Stimulated activated CD4-positive, alpha-beta T cell treated with anti-CD3 and anti-CD28 coated beads, Interleukin-15, amount 100 ng/mL, for 24 hours (primary cell): Measurements from ENCODE around the gene SLC7A8.
"Not testable (repeated sequence)": the region's sequence is repeated elsewhere in the genome, so short reads cannot be mapped to it uniquely, and the experiment has no call there.

Experiments used
- DNase-seq: peaks from one replicate; pipeline ENCODE4 v3.0.0-alpha.2; 2020

The SLC7A8 gene

DNA sequence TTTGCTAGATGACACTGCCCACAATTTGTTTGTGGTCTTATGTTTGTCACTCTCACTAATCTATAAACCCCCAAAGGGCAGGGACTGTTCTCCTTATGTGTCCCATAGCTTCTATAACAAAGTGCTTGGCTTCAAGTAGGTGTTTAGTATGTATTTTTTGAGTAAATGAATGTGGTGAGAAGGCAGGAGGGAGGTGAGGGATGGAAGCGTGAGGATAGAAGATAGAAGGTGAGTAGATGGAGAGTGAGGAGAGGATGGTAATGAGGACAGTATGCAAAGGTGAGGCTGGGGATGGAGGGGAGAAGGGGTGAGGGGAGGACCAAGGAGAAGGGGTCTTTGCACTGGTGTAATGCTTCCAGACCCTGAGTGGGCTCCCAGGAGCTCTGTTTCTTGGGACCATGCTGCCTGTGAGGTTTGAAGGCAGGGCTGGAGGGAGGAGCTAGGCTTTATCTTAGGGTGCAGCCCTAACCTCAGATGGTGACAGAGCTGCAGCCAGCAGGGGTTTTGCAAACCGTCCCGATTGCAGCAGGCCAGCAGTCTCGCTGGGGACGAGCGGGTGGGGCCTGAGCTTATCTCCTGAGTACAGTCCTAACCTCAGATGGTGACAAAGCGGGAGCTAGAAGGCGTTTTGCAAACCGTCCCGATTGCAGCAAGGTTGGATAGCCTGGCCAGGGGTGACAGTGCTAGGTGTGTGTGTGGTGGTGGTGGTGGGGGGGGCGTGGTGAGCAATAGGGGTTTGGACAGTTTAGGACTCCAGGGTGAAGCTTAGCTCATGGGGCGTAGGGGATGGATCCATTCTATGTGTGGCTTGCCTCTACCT lies 70.9 kb downstream of the SLC7A8 start:
- DNase-seq: no peak

DNA sequence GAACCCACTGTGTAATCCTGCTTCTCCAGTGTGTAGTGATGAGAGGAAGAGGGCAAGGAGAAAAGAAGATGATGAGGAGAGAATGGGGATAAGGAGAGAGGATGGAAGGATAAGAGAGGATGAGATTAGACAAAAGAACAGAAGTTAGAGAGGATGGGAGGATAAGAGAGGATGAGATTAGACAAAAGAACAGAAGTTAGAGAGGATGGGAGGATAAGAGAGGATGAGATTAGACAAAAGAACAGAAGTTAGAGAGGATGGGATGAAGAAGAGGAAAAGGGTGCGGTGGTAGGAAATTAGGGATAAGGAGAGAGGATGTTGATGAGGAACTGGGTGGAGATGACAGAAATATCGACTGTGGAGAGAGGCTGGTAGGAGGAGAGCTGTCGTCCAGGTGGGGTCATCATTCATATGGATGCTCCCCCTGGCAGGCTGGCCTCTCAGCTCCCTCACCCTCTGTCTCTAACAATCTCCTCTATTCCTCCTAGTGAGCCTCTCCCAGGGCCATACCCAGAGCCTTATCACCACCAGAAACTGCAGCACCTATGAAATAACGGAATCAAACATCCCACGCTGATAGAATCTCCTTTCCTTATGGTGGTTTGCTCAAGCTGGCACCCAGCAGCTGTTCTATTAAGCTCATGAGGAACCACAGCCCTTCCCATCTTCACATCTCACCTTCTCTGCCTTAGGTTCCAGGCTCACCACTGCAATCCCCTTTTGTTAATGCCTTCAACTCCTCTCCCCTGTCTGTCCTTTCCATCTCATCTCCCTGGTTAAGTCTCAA lies 72.7 kb downstream of the SLC7A8 start:
- DNase-seq: no peak

DNA sequence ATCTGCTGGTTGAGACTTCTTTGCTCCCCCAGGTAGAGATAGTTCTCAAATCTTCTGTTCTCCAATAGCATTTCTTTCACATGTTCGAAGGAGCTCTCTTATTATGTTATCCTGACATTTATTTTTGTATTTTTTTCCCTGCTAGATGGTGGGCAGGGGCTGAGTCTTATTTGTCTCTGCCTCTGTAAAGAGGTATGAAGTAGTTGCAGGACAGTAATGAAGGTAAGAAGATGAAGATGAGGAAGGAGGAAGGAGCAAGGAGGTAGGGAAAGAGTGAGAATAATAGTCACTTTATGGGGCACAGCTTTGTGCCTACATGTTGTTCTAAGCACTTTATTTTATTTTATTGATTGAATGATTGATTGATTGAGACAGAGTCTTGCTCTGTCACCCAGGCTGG lies 73.7 kb downstream of the SLC7A8 start:
- no peak for DNase-seq

DNA sequence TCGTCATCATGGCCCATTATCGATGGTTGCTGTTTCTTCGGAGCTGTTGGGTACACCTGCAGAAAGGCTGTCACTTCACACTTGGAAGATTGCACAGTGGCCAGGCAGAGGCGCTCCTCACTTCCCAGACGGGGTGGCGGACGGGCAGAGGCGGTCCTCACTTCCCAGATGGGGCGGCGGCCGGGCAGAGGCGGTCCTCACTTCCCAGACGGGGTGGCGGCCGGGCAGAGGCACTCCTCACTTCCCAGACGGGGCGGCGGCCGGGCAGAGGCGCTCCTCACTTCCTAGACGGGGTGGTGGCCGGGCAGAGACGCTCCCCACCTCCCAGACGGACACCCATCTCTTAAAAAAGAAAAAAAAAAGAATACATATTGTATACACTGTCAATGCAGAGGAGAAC lies 75.3 kb downstream of the SLC7A8 start:
- not testable (repeated sequence) for DNase-seq

DNA sequence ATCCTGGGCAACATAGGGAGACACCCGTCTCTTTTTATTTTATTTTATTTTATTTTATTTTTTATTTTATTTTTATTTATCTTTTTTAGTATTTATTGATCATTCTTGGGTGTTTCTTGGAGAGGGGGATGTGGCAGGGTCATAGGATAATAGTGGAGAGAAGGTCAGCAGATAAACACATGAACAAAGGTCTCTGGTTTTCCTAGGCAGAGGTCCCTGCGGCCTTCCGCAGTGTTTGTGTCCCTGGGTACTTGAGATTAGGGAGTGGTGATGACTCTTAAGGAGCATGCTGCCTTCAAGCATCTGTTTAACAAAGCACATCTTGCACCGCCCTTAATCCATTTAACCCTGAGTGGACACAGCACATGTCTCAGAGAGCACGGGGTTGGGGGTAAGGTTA lies 75.8 kb downstream of the SLC7A8 start:
- DNase-seq: not testable (repeated sequence)

DNA sequence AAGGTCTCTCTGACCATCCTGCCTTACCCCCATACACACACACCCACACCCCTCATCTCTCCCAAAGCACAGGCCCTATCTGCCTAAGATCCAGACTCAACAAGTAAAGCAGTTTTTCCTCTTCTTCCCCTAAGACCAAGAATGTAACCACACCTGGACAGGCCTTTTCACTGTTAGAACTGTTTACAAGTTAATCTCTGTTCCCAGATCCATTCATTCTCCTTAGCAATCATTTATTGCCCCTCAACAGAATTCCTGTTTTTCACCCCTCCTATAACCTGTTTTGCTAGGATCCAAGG lies 76.8 kb downstream of the SLC7A8 start:
- DNase-seq: no peak

DNA sequence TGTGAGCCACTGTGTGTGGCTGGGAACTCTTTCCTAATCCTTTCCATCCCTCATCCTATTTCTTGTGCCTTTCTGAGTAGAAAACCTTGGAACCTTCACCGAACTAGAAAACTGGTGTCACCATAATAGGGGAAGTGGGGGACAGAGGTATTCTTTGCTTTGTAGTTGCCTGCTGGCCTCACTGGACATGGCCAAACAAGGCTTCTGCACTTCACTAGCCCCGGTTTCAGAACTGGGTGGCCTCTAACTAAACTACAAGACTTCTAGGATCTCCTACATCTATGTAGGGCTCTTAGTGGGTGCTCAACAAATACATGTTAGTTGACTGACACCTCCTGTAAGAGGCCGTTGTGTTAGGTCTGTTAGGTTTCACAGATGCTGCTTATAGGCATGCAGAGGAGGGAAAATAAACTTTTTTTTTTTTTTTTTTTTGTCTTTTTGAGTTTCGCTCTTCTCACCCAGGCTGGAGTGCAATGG lies 78.1 kb downstream of the SLC7A8 start:
- no peak for DNase-seq

DNA sequence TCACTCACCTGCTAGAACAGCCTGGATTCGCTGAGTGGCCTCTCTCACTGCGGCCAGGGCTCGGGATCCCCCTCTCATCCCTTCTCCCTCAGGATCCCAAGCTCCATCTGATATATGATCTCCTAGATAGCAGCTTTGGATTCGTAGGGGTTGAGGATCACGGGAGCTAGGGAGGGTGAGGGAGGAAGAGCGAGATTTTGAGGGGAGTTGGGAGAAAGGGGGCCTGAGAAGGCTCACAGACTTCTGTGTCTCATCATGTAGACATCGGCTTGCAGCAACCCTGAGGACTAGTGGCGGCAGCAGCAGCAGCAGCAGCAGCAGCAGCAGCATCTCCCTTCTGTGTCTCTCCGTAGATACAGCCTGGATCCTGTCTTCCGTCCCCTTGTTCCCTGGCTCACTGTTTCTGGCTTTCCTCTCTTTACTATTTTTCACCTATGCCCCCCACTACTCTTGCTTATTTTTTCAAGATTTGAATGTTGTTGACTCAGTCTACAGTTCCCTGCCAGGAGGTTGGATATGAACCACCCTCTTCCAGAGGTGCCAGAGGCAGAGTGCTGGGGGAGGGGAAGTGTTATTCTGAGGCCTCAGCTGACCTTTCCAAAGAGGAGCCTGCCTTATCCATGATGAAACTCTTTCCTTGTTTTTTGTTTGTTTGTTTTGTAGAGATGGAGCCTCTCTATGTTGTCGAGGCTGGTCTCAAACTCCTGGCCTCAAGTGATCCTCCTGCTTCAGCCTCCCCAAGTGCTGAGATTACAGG lies 78.7 kb downstream of the SLC7A8 start, which contains the start of gene CIROP:
Gene CIROP (minus strand): TSS at position 399 of the 757 bp plus-strand sequence. CDS start 69 bp downstream, at position 330.
- DNase-seq: no peak

DNA sequence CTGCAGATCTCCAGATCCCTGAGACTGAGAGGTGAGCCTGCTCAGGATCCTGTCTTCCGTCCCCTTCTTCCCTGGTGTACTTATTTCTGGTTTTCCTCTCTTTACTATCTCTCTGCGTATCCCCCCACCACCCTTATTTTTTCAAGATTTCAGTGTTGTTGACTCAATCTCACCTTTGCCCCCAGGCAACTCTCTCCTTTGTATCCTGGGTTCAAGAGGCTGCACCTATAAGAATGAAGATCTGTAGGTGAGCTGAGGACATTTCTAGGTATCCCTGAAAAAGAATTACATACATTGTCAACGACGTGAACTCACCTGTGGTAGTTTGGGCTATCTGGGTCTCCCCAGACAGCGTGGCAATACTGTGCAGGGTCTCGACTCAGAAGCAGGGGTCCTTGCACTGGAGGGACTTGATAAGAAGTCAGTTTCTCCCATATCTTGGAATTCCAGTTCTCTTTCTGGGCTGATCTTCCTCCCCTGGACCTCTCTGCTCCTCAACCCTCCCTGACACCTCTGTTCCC lies 79.3 kb downstream of the SLC7A8 start:
- no peak for DNase-seq

DNA sequence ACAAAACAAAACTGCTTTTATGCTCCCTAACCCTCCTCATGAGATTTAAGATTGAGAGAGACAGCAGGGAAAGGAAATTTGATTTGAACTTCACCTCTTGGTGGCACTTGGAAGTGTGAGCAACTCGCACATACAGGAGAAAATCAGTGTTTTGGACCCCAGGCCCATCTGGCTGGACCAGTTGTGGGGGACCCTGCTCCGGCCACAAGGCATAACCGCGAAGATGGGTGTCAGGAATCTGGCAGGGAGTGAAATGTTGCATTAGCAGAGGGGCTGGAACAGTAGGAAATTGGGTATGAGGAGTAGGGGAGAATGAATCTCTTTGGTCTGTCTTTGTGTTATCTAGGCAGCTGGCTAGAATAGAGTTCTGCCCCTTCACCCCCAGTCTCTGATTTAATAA lies 79.9 kb downstream of the SLC7A8 start:
- no peak for DNase-seq

DNA sequence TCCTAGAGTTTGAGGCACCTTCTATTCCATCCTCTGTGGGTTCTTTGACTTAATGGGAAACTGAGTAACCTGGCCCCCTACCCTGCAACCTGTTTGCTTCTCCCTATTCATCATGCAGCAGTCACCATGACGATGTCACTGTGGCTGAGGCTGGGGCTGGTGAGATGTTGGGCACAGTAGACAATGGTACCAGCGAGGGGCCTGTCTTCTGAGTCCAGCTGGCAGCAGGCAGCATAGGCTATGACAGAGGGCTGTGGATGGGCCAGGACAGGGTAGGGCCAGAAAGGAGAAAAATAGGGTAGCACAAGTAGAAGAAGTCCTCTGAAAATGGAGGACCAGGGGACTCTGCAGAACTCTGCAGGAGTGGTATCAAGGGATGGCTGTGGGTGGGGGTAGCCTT lies 80.7 kb downstream of the SLC7A8 start:
- DNase-seq: no peak

DNA sequence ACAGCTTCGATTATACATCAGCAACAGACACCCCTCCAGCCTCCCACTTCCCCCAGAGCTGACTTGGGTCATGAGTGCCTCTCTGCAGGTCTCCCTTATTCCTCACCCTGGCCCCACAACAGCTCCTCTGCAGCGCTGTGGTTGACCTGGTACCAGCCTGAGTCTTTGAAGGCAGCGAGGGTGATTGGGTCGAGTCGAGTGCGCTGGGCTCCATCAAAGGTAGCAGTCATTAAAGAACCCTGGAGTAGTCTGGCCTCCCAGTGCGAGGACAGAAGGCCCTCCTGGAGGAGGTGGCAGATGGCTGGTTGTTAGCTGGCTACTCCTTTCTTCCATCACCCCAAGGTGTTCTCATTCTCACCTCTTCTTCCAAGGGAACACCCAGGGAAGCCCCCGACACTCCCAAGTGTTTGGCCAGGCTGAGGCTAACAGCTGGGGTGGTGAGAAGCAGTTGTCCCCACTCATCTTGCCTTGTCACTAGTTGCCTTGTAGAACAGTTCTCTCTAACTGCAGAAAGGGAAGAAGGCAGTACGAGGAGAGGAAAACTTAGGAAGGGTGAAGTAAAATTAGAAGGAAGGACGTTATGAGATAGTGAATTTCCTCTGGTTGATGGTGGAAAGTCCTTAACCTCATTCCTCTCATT lies 81.4 kb downstream of the SLC7A8 start:
- no peak for DNase-seq

DNA sequence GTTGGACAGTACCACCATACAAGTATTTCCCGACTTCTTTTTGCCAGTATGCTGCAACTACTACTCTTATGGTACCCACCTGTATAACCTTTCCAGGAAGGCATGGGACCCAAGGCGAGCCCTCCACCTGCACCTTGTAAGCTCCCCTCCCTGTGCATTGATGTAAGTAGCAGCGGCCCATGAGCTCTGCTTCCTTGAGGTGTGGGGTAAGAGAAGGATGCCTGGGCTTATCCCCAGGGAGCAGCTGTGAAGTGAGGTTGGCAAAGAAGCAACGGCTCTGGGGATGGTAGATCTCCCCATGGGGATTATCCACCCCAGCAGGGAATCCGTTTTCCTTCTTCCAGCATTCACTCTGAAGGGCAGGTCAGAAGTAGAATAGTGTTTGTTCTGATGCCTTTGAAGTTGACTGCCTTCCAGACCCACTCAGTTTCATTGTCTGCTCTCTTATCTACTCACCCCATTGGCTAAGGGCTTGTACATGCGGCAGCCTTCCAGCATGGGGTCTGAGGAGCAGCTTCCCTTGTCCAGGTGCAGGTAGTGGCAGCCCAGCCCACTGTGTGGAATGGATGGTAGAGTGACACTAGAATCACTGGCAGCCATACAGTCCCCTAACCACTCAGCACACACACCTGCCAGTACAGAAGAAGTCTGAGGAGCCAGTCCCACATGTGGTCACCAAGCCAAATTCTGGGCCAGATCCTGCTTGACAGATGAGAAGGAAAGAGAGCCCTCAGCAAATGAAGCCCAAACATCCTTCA lies 82.1 kb downstream of the SLC7A8 start:
- no peak for DNase-seq

DNA sequence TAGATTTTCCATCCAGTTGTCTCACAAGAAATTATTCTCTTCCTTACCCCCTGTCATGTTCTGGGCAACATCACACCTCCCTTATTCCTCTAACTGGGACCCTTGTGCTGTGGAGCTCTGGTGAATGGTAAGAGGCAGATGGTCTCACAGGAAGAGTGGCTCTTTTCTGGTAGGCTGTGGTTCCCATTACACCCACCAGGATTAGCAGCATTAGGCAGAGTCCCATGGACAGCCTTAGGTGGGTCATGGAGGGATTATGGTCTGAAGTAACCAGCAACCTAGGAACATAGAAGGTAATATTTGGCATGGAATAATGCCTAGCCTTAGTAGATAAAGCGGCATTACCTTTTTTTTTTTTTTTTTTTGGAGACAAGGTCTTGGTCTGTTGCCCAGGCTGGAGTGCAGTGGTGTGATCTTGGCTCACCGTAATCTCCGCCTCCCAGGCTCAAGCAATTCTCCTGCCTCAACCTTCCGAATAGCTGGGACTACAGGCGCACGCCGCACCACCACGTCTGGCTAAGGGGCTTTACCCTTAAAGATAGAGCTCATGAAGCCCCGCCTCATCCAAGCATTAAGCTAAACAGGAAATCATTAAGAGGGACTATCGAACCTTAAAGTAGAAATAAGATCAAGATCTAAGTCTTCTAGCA lies 84.1 kb downstream of the SLC7A8 start:
- no peak for DNase-seq

DNA sequence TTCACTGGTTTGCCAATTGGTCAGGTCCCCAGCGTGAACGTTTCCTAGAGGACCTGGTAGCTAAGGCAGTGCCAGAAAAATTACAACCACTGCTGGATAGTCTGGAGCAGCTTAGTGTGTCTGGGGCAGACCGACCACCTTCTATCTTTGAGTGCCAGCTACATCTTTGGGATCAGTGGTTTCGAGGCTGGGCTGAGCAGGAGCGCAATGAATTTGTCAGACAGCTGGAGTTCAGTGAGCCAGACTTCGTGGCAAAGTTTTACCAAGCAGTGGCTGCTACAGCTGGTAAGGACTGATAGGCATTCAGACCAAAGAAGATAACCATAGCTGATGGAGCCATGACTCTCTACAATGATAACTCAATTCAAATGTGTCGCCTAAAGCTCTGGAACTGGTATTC lies 85.7 kb downstream of the SLC7A8 start:
- no peak for DNase-seq

DNA sequence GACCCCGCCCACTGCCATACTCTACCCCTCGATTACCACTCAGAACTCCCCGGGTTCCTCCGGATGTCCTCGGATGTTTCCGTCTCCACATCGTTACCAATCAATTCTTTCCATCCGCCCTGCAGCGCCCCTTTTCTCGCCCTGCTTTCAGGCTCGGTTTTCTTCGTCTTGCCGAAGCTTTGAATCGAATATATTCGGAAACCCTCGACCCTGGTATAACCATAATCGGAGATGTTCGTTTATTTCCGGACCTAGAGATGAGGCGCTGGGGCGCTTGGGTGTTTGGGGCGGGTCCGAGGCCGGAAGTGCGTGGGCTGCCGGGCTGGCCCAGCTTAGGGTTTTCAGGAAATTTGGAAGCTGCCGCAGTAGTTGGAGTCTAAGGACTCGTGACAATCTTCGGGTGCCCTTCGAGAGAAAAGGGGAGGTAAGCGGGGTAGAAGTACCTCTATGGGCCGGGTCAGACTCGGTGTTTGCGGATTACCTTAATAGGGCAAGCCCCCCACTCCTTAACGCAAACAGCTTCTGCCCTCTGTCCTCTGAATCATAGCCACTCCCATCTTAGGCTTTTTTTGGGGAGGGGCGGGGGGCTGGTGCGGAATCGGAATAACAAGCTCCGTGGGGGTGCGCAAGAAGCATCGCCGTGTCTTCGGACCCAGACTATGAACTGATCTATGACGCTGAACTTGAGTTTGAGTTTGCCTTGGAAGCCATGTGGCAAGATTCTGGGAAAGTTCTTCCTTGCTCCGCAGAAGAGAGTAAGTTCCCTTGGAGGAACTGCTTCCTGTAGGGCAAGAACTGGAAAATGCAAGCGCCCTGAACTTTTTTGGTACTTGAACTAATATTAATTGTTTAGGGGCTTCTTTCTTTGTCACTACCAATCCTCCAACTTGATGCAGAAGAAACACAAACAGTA lies 88.0 kb downstream of the SLC7A8 start, which contains the start of gene C14orf119:
Gene C14orf119 (plus strand): TSS at position 310 of the 913 bp plus-strand sequence. CDS start 2,154 bp downstream, outside the sequence.
- DNase-seq: peak; percentile 100

DNA sequence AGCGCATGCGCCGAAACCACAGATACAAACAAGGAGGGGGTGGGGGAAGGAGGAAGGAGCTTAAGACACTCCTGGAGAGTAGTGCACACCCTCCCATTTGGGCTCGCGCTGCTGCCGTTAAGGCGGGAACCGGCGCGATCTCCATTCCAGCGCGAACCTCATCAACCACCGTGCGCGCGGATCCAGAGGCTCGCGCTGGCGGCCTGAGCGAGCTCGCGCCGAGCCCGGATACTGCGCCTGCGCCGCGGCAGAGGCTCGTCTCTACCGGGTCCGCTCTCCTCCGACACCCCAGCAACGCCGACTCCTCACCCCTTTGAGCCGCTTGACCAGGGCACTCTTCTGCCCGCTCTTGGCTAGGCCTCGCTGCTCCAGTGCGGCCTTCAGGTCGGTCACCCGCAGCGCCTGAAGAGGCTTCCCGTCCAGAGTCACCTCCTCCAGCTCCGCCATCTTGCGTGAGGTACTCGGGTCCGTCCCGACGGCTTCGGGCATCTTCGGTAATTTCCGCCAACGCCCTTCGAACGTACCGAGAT lies 88.7 kb downstream of the SLC7A8 start, which contains the start of gene ACIN1:
Gene ACIN1 (minus strand): TSS at position 471 of the 530 bp plus-strand sequence. CDS start 24 bp downstream, at position 447.
- peak; percentile 78 for DNase-seq

DNA sequence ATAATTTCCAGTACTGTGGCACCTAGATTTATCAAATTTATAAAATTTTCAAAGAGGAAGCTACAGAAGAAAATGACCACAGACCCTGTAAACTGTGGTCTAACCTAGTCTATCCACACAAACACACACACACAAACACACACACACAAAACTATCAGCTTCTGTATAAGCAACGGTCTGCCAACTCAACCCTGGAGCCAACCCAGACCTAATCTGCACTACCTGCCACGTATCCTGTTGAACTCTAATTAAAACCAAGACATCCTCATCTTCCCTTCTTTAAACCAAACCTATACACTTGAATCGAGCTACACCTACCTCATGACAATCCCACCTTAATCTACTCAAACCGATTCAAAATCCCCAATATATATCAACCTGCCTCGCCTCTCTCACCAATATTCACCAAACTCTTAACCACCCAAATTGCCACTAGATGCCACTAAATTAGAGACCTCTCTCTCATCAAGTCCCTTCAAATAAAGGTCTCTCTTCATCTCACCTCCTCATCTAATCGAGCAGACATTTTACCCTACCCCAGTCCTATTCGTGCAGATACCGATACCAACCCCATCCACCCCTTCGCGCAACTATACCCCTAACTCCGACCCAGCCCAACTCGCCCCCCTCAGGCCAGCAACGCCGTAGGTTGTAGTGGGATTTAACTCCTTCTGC lies 89.3 kb downstream of the SLC7A8 start:
- DNase-seq: no peak

DNA sequence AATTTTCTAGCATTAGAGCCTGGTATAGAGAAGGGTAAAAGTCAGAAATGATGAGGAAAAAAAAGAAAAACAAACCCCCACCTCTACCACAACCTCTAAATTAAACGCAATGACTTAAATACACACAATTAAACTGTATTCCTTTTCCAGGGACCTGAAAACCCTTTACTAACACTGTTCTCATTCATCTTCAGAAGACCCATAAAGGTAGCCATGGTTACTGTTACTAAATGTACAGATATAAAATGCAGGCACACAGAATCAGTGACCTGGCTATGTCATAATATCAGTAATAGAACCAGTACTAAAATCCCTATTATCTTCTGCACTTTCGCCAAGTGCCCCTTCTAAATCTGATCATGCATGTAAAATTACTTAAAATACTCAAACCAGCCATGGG lies 89.9 kb downstream of the SLC7A8 start:
- no peak for DNase-seq
